H9 (cell line): Measurements from ENCODE around the gene IL1RAP. TPM values are rescaled to one million over a fixed set of nuclear protein-coding genes. Genes with fewer than 3 reads are reported as not detected.

Experiments
- DNase-seq: peaks from one replicate; pipeline ENCODE4 v3.0.0-alpha.2; 2017
- H2AFZ ChIP-seq: one replicate; pipeline ENCODE4 v1.6.1; 2013; ENCODE audit warnings: mild to moderate bottlenecking, low read length, control low read depth, moderate library complexity
- H2AK5ac ChIP-seq: 2 replicates; pipeline ENCODE4 v1.6.1; 2013; ENCODE audit warnings: low read length, control low read depth, mixed read lengths; ENCODE audit not compliant: insufficient read length
- H2BK120ac ChIP-seq: one replicate; pipeline ENCODE4 v1.6.1; 2013; ENCODE audit warnings: low read depth, mild to moderate bottlenecking, low read length, control low read depth, inconsistent platforms; ENCODE audit not compliant: poor library complexity, severe bottlenecking
- H2BK12ac ChIP-seq: 2 replicates; pipeline ENCODE4 v1.6.1; 2013; ENCODE audit warnings: low read length, control low read depth, mixed read lengths, low read depth; ENCODE audit not compliant: insufficient read length
- H2BK15ac ChIP-seq: 2 replicates; pipeline ENCODE4 v1.6.1; 2013; ENCODE audit warnings: low read depth, low read length, control low read depth
- H2BK20ac ChIP-seq: one replicate; pipeline ENCODE4 v1.6.1; 2013; ENCODE audit warnings: low read depth, mild to moderate bottlenecking, low read length, control low read depth, inconsistent platforms; ENCODE audit not compliant: poor library complexity, severe bottlenecking
- H2BK5ac ChIP-seq: 2 replicates; pipeline ENCODE4 v1.6.1; 2013; ENCODE audit warnings: low read length, control low read depth, mixed read lengths; ENCODE audit not compliant: insufficient read length
- H3K14ac ChIP-seq: 2 replicates; pipeline ENCODE4 v1.6.1; 2013; ENCODE audit warnings: low read length, control low read depth; ENCODE audit not compliant: insufficient read depth
- H3K18ac ChIP-seq: 2 replicates; pipeline ENCODE4 v1.6.1; 2013; ENCODE audit warnings: low read depth, mild to moderate bottlenecking, mixed read lengths, low read length, control low read depth; ENCODE audit not compliant: insufficient read length
- H3K23ac ChIP-seq: 2 replicates; pipeline ENCODE4 v1.6.1; 2013; ENCODE audit warnings: low read length, control low read depth, mixed read lengths, low read depth; ENCODE audit not compliant: insufficient read length
- H3K23me2 ChIP-seq: 2 replicates; pipeline ENCODE4 v1.6.1; 2013; ENCODE audit warnings: low read depth, mild to moderate bottlenecking, mixed read lengths, low read length, control low read depth; ENCODE audit not compliant: insufficient read length, poor library complexity, severe bottlenecking
- H3K27ac ChIP-seq: 2 replicates; pipeline ENCODE4 v1.5.1; 2013; ENCODE audit warnings: low read length, control low read depth, mixed read lengths, low read depth; ENCODE audit not compliant: insufficient read length
- H3K27me3 ChIP-seq: 2 replicates; pipeline ENCODE4 v1.6.1; 2013; ENCODE audit warnings: low read length, control low read depth, inconsistent platforms; ENCODE audit not compliant: insufficient read depth
- H3K4ac ChIP-seq: 2 replicates; pipeline ENCODE4 v1.6.1; 2013; ENCODE audit warnings: low read depth, mild to moderate bottlenecking, control low read depth, inconsistent platforms, low read length, moderate library complexity
- H3K4me1 ChIP-seq: 2 replicates; pipeline ENCODE4 v1.6.1; 2013; ENCODE audit warnings: low read length, control low read depth, inconsistent platforms; ENCODE audit not compliant: insufficient read depth
- H3K4me2 ChIP-seq: 2 replicates; pipeline ENCODE4 v1.6.1; 2013; ENCODE audit warnings: low read length, control low read depth, mixed read lengths; ENCODE audit not compliant: insufficient read length, insufficient read depth
- H3K56ac ChIP-seq: 2 replicates; pipeline ENCODE4 v1.6.1; 2013; ENCODE audit warnings: low read depth, mild to moderate bottlenecking, mixed read lengths, low read length, control low read depth; ENCODE audit not compliant: insufficient read length
- H3K79me1 ChIP-seq: 2 replicates; pipeline ENCODE4 v1.6.1; 2013; ENCODE audit warnings: low read depth, mild to moderate bottlenecking, moderate library complexity, low read length, control low read depth, inconsistent platforms; ENCODE audit not compliant: insufficient read depth, poor library complexity, severe bottlenecking
- H3K79me2 ChIP-seq: 2 replicates; pipeline ENCODE4 v1.6.1; 2013; ENCODE audit warnings: low read length, control low read depth, inconsistent platforms; ENCODE audit not compliant: insufficient read depth
- H3K9ac ChIP-seq: 2 replicates; pipeline ENCODE4 v1.6.1; 2013; ENCODE audit warnings: low read length, control low read depth, mixed read lengths; ENCODE audit not compliant: insufficient read length; ENCODE audit errors: extremely low read depth
- H3K9me3 ChIP-seq: one replicate; pipeline ENCODE4 v1.6.1; 2013; ENCODE audit warnings: low read depth, low read length, inconsistent platforms; ENCODE audit not compliant: control insufficient read depth
- H3T11ph ChIP-seq: one replicate; pipeline ENCODE4 v1.6.1; 2013; ENCODE audit warnings: mild to moderate bottlenecking, low read length, control low read depth, inconsistent platforms
- H4K20me1 ChIP-seq: one replicate; pipeline ENCODE4 v1.6.1; 2013; ENCODE audit not compliant: control insufficient read depth, insufficient read length, insufficient read depth
- H4K5ac ChIP-seq: 2 replicates; pipeline ENCODE4 v1.6.1; 2013; ENCODE audit warnings: low read depth, mild to moderate bottlenecking, mixed read lengths, low read length, control low read depth; ENCODE audit not compliant: insufficient read length
- H4K8ac ChIP-seq: replicated peaks from 2 replicates; pipeline ENCODE4 v1.6.1; 2013; ENCODE audit warnings: low read length, control low read depth, mixed read lengths, low read depth; ENCODE audit not compliant: insufficient read length
- H4K91ac ChIP-seq: 2 replicates; pipeline ENCODE4 v1.6.1; 2013; ENCODE audit warnings: low read depth, mild to moderate bottlenecking, moderate library complexity, mixed read lengths, low read length, control low read depth; ENCODE audit not compliant: insufficient read length
- H3K27ac Mint-ChIP-seq, 3 experiments: 2 replicates in 2 of 3; 3 replicates in 1 of 3; pipeline ENCODE4 v1.8.0; 2020 to 2021; ENCODE audit warnings: mixed read lengths in 3 of 3, mild to moderate bottlenecking in 1 of 3, moderate library complexity in 1 of 3
- H3K27me3 Mint-ChIP-seq: 2 replicates; pipeline ENCODE4 v1.8.0; 2021; ENCODE audit warnings: low read depth, mild to moderate bottlenecking, moderate library complexity, mixed read lengths
- H3K36me3 Mint-ChIP-seq, 3 experiments: 2 replicates in 2 of 3; 3 replicates in 1 of 3; pipeline ENCODE4 v1.8.0; 2020 to 2021; ENCODE audit warnings: low read depth in 3 of 3, mixed read lengths in 3 of 3; ENCODE audit not compliant: insufficient read depth in 1 of 3
- H3K4me1 Mint-ChIP-seq, 2 experiments: 2 replicates each; pipeline ENCODE4 v1.8.0; 2020; ENCODE audit warnings: mixed read lengths in 2 of 2
- H3K4me3 Mint-ChIP-seq, 2 experiments: 2 replicates in 1 of 2; 3 replicates in 1 of 2; pipeline ENCODE4 v1.8.0; 2020 to 2021; ENCODE audit warnings: mild to moderate bottlenecking in 2 of 2, mixed read lengths in 2 of 2, moderate library complexity in 1 of 2
- H3K9me3 Mint-ChIP-seq, 2 experiments: 2 replicates in 1 of 2; 3 replicates in 1 of 2; pipeline ENCODE4 v1.8.0; 2020; ENCODE audit warnings: mild to moderate bottlenecking in 2 of 2, mixed read lengths in 2 of 2, moderate library complexity in 1 of 2
- WGBS: extraction: QIAGEN DNeasy Blood & Tissue Kit; methylation state at CpG from one replicate; pipeline ENCODE4 v1.1.7; 2013; ENCODE audit warnings: missing lambda C conversion rate, low lambda C conversion rate, mixed read lengths; ENCODE audit not compliant: insufficient read length; ENCODE audit errors: extremely low coverage; 5-methylcytosine and 5-hydroxymethylcytosine counted together
- total RNA-seq: library from RNA; stranded (reverse); gene quantifications from 2 replicates; pipeline ENCODE4 v1.2.1, GENCODE V29; 2021
- TF ChIP-seq, protein P1 (sequence below): fragments of 200-600 bp; sonication (generic); conservative IDR thresholded peaks from 3 replicates; pipeline ENCODE4 v1.8.0; 2021; ENCODE audit warnings: antibody characterized with exemption, mild to moderate bottlenecking

The IL1RAP gene
- total RNA-seq, 1 experiment from 2014 or later = 4.6 TPM

- no peak overlapping the region for H3K14ac ChIP-seq
- H3K4me1 Mint-ChIP-seq = peaks cover 29 to 32% of the 10 kb centered on the region in 2 experiments
- no peak overlapping the region for H3K27ac ChIP-seq
- no peak overlapping the region for H3K9ac ChIP-seq
- no peak overlapping the region for H2BK5ac ChIP-seq
- H2BK120ac ChIP-seq = no peak overlapping the region
- no peaks in the 10 kb centered on the region for H3K27me3 Mint-ChIP-seq
- no peaks in the 10 kb centered on the region for H3K9me3 Mint-ChIP-seq
- H4K5ac ChIP-seq = no peak overlapping the region
- no peak overlapping the region for H3K56ac ChIP-seq
- TF ChIP-seq, protein P1, sequence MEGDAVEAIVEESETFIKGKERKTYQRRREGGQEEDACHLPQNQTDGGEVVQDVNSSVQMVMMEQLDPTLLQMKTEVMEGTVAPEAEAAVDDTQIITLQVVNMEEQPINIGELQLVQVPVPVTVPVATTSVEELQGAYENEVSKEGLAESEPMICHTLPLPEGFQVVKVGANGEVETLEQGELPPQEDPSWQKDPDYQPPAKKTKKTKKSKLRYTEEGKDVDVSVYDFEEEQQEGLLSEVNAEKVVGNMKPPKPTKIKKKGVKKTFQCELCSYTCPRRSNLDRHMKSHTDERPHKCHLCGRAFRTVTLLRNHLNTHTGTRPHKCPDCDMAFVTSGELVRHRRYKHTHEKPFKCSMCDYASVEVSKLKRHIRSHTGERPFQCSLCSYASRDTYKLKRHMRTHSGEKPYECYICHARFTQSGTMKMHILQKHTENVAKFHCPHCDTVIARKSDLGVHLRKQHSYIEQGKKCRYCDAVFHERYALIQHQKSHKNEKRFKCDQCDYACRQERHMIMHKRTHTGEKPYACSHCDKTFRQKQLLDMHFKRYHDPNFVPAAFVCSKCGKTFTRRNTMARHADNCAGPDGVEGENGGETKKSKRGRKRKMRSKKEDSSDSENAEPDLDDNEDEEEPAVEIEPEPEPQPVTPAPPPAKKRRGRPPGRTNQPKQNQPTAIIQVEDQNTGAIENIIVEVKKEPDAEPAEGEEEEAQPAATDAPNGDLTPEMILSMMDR = no peak
- no peak overlapping the region for H3T11ph ChIP-seq
- no peaks in the 10 kb centered on the region for H3K79me1 ChIP-seq
- no peak overlapping the region for H2BK20ac ChIP-seq
- H4K91ac ChIP-seq = no peak overlapping the region
- no peak overlapping the region for H2AK5ac ChIP-seq
- H3K4me1 ChIP-seq = peaks cover 9% of the 10 kb centered on the region; the same call in 1 of the 2 replicates
- no peak overlapping the region for H2BK15ac ChIP-seq
- no peaks in the 10 kb centered on the region for H3K9me3 ChIP-seq
- WGBS = no CpG with 5 or more reads among the region's 6 CpGs
- H3K36me3 Mint-ChIP-seq = no peaks in the 10 kb centered on the region
- no peaks in the 10 kb centered on the region for H3K27me3 ChIP-seq
- H3K4ac ChIP-seq = no peak overlapping the region
- no peaks in the 10 kb centered on the region for H4K20me1 ChIP-seq
- H3K79me2 ChIP-seq = no peaks in the 10 kb centered on the region
- H3K27ac Mint-ChIP-seq = peak overlapping the region in 2 of 3 experiments; percentile 21 to 25; a peak in 2 of 7 replicates
- H4K8ac ChIP-seq = no peak overlapping the region
- no peak overlapping the region for H3K23ac ChIP-seq
- no peak overlapping the region for H2BK12ac ChIP-seq
- no peak overlapping the region for H3K18ac ChIP-seq
- no peak overlapping the region for H3K4me2 ChIP-seq
- no peak for DNase-seq
- H3K4me3 Mint-ChIP-seq = no peak overlapping the region
- H3K23me2 ChIP-seq = no peaks in the 10 kb centered on the region
- no peak overlapping the region for H2AFZ ChIP-seq
Observed at GRCh38 chr3:190642016-190642415, 128.1 kb downstream of the IL1RAP start.
